ENCODE data around the gene SERPINI2.

Gene SERPINI2, protein sequence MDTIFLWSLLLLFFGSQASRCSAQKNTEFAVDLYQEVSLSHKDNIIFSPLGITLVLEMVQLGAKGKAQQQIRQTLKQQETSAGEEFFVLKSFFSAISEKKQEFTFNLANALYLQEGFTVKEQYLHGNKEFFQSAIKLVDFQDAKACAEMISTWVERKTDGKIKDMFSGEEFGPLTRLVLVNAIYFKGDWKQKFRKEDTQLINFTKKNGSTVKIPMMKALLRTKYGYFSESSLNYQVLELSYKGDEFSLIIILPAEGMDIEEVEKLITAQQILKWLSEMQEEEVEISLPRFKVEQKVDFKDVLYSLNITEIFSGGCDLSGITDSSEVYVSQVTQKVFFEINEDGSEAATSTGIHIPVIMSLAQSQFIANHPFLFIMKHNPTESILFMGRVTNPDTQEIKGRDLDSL

GRCh38 chr3:167473863-167474262, at the start of gene SERPINI2:
Gene SERPINI2, minus strand, starts transcription at chr3:167474042. Its CDS starts 2,208 bp downstream, at chr3:167471834.
- DNase-seq = no peak

- no peak for DNase-seq
Measured at GRCh38 chr3:167521006-167521355, 47.1 kb upstream of the SERPINI2 start.

GRCh38 chr3:167520266-167521005, 46.6 kb upstream of the SERPINI2 start:
- DNase-seq = no peak

- DNase-seq = no peak
Measured at GRCh38 chr3:167507954-167508353, 34.1 kb upstream of the SERPINI2 start.

DNA sequence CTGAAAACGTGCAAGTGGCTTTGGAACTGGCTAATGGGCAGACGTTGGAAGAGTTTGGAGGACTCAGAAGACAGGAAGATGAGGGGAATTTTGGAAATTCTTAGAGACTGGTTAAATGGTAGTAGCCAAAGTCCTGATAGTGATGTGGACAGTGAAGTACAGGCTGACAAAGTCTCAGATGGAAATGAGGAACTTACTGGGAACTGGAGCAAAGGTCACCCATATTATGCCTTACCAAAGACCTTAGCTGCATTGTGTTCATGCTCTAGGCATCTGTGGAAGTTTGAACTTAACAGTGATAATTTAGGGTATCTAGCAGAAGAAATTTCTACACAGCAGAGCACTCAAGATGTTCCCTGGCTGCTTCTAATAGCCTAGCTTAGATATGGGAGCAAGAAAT, 28.6 kb upstream of the SERPINI2 start:
- DNase-seq = no peak

DNA sequence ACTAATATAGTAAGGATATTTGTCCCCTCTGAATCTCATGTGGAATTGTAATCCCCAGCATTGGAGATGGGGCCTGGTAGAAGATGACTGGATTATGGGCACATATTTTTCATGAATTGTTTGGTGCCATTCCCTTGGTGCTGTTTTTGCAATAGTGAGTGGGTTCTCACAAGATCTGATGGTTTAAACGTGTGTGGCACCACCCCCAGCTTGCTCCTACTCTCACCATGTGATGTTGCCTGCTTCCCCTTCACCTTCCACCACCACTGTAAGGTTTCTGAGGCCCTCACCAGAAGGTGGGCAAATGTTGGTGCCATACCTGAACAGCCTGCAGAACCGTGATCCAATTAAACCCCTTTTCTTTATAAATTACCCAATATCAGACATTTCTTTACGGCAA, 28.1 kb upstream of the SERPINI2 start:
- DNase-seq = no peak

- no peak for DNase-seq
Measured at GRCh38 chr3:167497903-167498302, 24.1 kb upstream of the SERPINI2 start.

DNA sequence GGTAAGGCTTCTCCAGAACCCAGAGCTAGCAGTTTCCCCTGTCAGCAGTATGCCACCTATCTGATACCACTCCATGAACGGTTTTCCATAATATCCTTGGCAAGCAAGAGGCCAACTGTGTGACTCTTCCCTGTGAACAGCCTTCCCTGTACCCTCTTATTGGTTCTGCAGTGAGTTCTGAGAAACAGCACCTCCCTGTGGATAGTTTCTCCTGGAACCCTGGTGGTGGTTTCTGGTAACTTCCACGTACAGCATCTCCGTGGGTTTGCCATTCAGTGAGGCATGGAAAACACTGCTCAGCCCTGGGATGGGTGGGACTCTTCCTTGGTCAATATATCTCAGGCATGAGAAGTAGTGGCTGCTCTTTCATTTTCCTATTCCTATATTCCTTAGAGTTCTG, 19.4 kb upstream of the SERPINI2 start:
- DNase-seq = no peak

- no peak for DNase-seq
Measured at GRCh38 chr3:167491621-167492020, 17.8 kb upstream of the SERPINI2 start.

DNA sequence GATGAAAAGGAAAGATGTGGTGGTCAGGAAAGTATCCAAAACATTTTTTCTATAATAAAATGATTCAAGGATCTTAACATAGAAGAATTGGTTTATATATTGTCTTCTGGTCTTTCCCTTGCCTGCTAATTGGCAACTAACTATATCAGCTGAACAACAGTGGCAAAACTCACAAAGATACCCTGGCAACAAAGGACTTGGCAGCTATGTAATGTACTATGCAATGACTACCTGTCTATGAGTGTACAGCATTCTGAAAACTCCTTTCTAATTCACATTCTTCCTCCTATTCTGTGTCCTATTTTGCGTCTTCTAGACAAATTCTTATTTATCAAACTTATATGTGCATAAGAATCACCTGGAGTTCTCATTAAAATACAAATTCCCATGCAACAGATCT, 15.7 kb upstream of the SERPINI2 start:
- no peak for DNase-seq

- no peak for DNase-seq
Measured at GRCh38 chr3:167487556-167487955, 13.7 kb upstream of the SERPINI2 start.

DNA sequence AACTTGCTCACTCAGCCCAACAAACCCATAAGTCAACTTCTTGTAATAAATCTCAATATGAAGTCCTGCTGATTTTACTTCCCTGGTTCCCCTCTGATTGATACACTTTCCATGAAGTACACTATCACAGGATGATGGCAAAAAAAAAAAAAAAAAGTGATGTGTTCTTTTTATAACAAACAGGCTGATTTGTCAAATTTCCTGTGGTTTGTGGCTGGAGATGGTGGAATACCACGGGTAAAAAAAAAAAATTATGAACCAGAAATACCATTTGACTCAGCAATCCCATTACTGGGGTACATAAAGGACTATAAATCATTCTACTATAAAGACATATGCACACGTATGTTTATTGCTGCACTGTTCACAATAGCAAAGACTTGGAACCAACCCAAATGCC, 10.7 kb upstream of the SERPINI2 start:
- no peak for DNase-seq

- DNase-seq = no peak
Measured at GRCh38 chr3:167483708-167484475, 10.1 kb upstream of the SERPINI2 start.

DNA sequence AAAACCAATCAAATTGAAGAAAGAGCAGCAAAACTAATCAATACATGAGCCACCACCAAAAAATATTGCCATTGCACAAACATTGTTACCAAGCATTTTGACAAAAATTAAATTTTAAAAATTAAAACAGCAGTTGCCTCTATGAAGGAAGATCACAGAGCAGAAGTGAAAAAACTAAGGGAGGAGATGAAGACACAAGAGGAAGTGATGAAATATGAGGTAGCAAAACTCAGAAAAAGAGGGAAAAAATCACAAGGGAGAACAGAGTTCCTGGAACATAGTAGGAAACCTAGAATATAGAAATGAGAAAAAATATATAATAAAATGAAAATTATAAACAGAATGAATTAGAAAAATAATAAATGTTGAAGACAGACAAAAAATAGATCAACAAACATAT, 7.3 kb upstream of the SERPINI2 start:
- DNase-seq = no peak

- no peak for DNase-seq
Measured at GRCh38 chr3:167480748-167481147, 6.9 kb upstream of the SERPINI2 start.

DNA sequence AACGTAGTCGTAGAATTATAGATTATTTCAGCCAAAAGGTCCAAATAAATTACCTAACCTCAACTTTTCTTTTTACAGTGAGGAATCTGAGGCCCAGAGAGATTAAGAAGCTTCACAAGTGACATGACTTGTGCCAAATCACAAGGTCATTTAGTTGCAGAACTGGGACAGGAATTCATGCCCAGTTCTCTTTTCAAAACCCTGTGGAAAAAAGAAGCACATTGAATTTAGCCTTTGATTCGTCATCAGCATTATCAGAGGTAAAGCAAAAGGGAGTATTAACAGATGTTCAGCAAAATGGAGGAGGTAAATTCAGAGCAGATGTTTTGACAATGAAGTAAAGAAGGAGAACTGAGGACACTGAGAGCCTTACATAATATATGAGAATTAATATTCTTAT, 4.5 kb downstream of the SERPINI2 start:
- no peak for DNase-seq

GRCh38 chr3:167467848-167468611, 5.8 kb downstream of the SERPINI2 start:
- no peak for DNase-seq

- no peak for DNase-seq
Measured at GRCh38 chr3:167466966-167467365, 6.9 kb downstream of the SERPINI2 start.

- no peak for DNase-seq
Measured at GRCh38 chr3:167456157-167456799, 17.6 kb downstream of the SERPINI2 start.

DNA sequence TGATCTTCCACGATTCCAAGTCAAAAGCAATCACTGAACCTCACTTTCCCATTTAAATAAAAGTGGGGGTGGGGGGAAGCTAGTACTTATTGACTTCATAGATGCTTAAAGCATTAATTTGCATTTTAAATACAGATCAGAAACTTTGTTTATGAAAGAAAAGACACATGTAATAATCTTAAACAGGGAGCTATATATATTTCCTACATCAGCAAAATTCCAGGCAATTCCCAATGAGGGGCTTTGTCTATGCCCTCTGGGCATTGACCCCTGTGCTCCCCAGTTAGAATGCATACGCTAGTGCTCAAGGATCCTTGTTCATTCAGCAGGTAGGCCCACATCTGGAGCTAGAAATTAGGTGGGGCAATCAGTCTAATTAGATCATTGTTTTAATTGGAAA, 20.0 kb downstream of the SERPINI2 start:
- no peak for DNase-seq

- DNase-seq = no peak
Measured at GRCh38 chr3:167451282-167451681, 22.6 kb downstream of the SERPINI2 start.

- DNase-seq = no peak
Measured at GRCh38 chr3:167450675-167451074, 23.2 kb downstream of the SERPINI2 start.
